HepG2 (cell line): ENCODE results near the gene SERINC5. TPM values are rescaled to one million over a fixed set of nuclear protein-coding genes. Genes with fewer than 3 reads are reported as not detected.

ENCODE experiments used
- ATAC-seq: fragments of 200-7000 bp; cut with Tn5 transposase; 3 replicates; pipeline ENCODE4 v1.9.1; 2020; ENCODE audit warnings: mild to moderate bottlenecking, moderate library complexity
- BruUV-seq: library from RNA; stranded (reverse); fragments of 400-500 nt; replicated peaks from 2 replicates; lab custom pipeline; 2021; lab: Mats Ljungman, UMichigan
- CTCF ChIA-PET: fragments of 300-600 bp; formaldehyde crosslinking; extraction: SDS; loops from one replicate; lab custom pipeline; 2021; ENCODE audit warnings: low total read pairs, inconsistent platforms, low intra/inter-chr PET ratio; lab: Yijun Ruan, JAX
- POLR2A ChIA-PET: fragments of 350-600 bp; sonication (Branson Sonifier 250); formaldehyde crosslinking; loops from one replicate; lab custom pipeline; 2020; ENCODE audit warnings: antibody characterized with exemption, inconsistent platforms; lab: Yijun Ruan, JAX
- DNase-seq: peaks from one replicate; pipeline ENCODE4 v3.0.0-alpha.2; 2015; ENCODE audit warnings: low spot score
- FAIRE-seq: peaks from 3 replicates; lab custom pipeline; 2011; peaks lifted over from hg19 to GRCh38; lab: Jason Lieb, UNC
- H2AFZ ChIP-seq: one replicate; pipeline ENCODE4 v1.6.1; 2011; ENCODE audit warnings: low read length, inconsistent platforms
- H3K27ac ChIP-seq: fragments of 300-600 bp; 3 replicates; pipeline ENCODE4 v1.8.0; 2011; ENCODE audit warnings: mixed run types, mild to moderate bottlenecking, mixed read lengths, low read length, inconsistent platforms; ENCODE audit not compliant: insufficient read depth; ENCODE audit errors: extremely low read length
- H3K27me3 ChIP-seq, 2 experiments: fragments of 200-600 bp in 1 of 2; 2 replicates in 1 of 2; 3 replicates in 1 of 2; pipeline versions ENCODE4 v1.6.0 to v1.8.0; 2011; ENCODE audit warnings: low read length in 2 of 2, mild to moderate bottlenecking in 2 of 2, moderate library complexity in 2 of 2, inconsistent platforms in 1 of 2; ENCODE audit not compliant: insufficient read depth in 2 of 2, control insufficient read depth in 1 of 2
- H3K36me3 ChIP-seq, 2 experiments: fragments of 200-600 bp in 1 of 2; replicated peaks in 1 of 2; 2 replicates in 1 of 2; 3 replicates in 1 of 2; pipeline versions ENCODE4 v1.5.1 to v1.8.0; 2011; ENCODE audit warnings: low read length in 2 of 2, inconsistent platforms in 1 of 2; ENCODE audit not compliant: insufficient read depth in 2 of 2, control insufficient read depth in 1 of 2
- H3K4me1 ChIP-seq: 2 replicates; pipeline ENCODE4 v1.5.1; 2012; ENCODE audit warnings: low read length, inconsistent platforms; ENCODE audit not compliant: insufficient read depth
- H3K4me2 ChIP-seq: 2 replicates; pipeline ENCODE4 v1.6.0; 2011; ENCODE audit warnings: low read depth, low read length, inconsistent platforms
- H3K4me3 ChIP-seq, 3 experiments: fragments of 200-600 bp in 1 of 3; sonication (generic), shearing (Covaris generic) in 1 of 3; replicated peaks in 1 of 3; 2 replicates each; pipeline ENCODE4 v1.5.1; 2011 to 2016; ENCODE audit warnings: low read length in 3 of 3, inconsistent platforms in 2 of 3, low read depth in 2 of 3, mild to moderate bottlenecking in 2 of 3, control low read depth in 1 of 3, mixed read lengths in 1 of 3; ENCODE audit not compliant: insufficient read depth in 1 of 3
- H3K79me2 ChIP-seq: one replicate; pipeline ENCODE4 v1.6.1; 2011; ENCODE audit warnings: low read length, inconsistent platforms; ENCODE audit not compliant: insufficient read depth
- H3K9ac ChIP-seq: 2 replicates; pipeline ENCODE4 v1.6.0; 2011; ENCODE audit warnings: mild to moderate bottlenecking, low read depth, low read length, inconsistent platforms; ENCODE audit not compliant: insufficient read depth
- H3K9me3 ChIP-seq: 2 replicates; pipeline ENCODE4 v1.5.1; 2012; ENCODE audit warnings: mild to moderate bottlenecking, low read length
- H4K20me1 ChIP-seq: 2 replicates; pipeline ENCODE4 v1.6.0; 2011; ENCODE audit warnings: inconsistent platforms, mild to moderate bottlenecking, low read length, moderate library complexity; ENCODE audit not compliant: insufficient read depth
- CREB1 ChIP-seq, 2 experiments: fragments of 450-650 bp in 1 of 2; IDR thresholded peaks; 2 replicates each; pipeline ENCODE4 v1.6.1; 2016 to 2017; ENCODE audit warnings: control low read depth in 1 of 2, mild to moderate bottlenecking in 1 of 2, missing compliant biosample characterization in 1 of 2, missing genetic modification characterization in 1 of 2
- FOXK1 ChIP-seq: sonication (generic); formaldehyde crosslinking; IDR thresholded peaks from 2 replicates; pipeline ENCODE4 v1.4.0; 2020; ENCODE audit warnings: low read depth, missing genetic modification reagents, borderline replicate concordance
- FOXK2 ChIP-seq: fragments of 450-650 bp; IDR thresholded peaks from 2 replicates; pipeline ENCODE4 v1.6.1; 2016
- GFI1 ChIP-seq: sonication (generic); formaldehyde crosslinking; IDR thresholded peaks from 2 replicates; pipeline ENCODE4 v1.5.0; 2020; ENCODE audit warnings: missing genetic modification reagents, mild to moderate bottlenecking, borderline replicate concordance
- HMGXB4 ChIP-seq, 2 experiments: sonication (generic) in 1 of 2; formaldehyde crosslinking in 1 of 2; IDR thresholded peaks; 2 replicates each; pipeline versions ENCODE4 v1.4.0 to v1.6.1; 2018 to 2020; ENCODE audit warnings: missing genetic modification reagents in 2 of 2, borderline replicate concordance in 1 of 2, low read depth in 1 of 2, mild to moderate bottlenecking in 1 of 2, missing biosample characterization in 1 of 2
- ONECUT2 ChIP-seq: sonication (generic); formaldehyde crosslinking; IDR thresholded peaks from 2 replicates; pipeline ENCODE4 v1.4.0; 2020; ENCODE audit warnings: missing genetic modification reagents
- RAD21 ChIP-seq: fragments of 450-650 bp; formaldehyde crosslinking; IDR thresholded peaks from 2 replicates; pipeline ENCODE4 v1.5.0; 2020; ENCODE audit warnings: mild to moderate bottlenecking
- SMC3 ChIP-seq: IDR thresholded peaks from 2 replicates; pipeline ENCODE4 v1.6.1; 2011; ENCODE audit warnings: low read length, improper control_type of control experiment
- STAG1 ChIP-seq: sonication (generic); formaldehyde crosslinking; IDR thresholded peaks from 2 replicates; pipeline ENCODE4 v1.4.0; 2020; ENCODE audit warnings: missing genetic modification reagents
- TEAD3 ChIP-seq: optimal IDR thresholded peaks from 2 replicates; pipeline ENCODE3; 2016; ENCODE audit warnings: borderline replicate concordance
- YY1 ChIP-seq: IDR thresholded peaks from 2 replicates; pipeline ENCODE4 v1.6.1; 2011; ENCODE audit warnings: low read length, low read depth, moderate library complexity, mild to moderate bottlenecking; ENCODE audit not compliant: insufficient read depth, insufficient replicate concordance
- ZNF264 ChIP-seq: sonication (generic); formaldehyde crosslinking; IDR thresholded peaks from 2 replicates; pipeline ENCODE4 v1.4.0; 2020; ENCODE audit warnings: missing genetic modification reagents
- ZSCAN29 ChIP-seq: sonication (generic); formaldehyde crosslinking; conservative IDR thresholded peaks from 2 replicates; pipeline ENCODE4 v1.4.0; 2020; ENCODE audit warnings: mild to moderate bottlenecking, missing genetic modification reagents
- WGBS: methylation state at CpG from one replicate; pipeline ENCODE4 v1.1.6; 2017; ENCODE audit warnings: low lambda C conversion rate; 5-methylcytosine and 5-hydroxymethylcytosine counted together
- in situ Hi-C: cut with HindIII; loops from 2 replicates; pipeline ENCODE4 v1.10.0; 2017; ENCODE audit warnings: low pct_unique_long_range_greater_than_20kb; ENCODE audit not compliant: extremely low pct_ligation_motif_present
- intact Hi-C: fragments of 100-400 bp; cut with micrococcal nuclease; formaldehyde crosslinking; loops from one replicate; pipeline ENCODE4 v1.10.0; 2022; ENCODE audit not compliant: unreplicated experiment
- polyA plus RNA-seq, 8 experiments: library from polyadenylated mRNA; depleted of rRNA in 3 of 8; stranded (reverse) in 7 of 8; unstranded in 1 of 8; fragments of >200 nt; fragmentation: Illumina TruSeq in 4 of 8; extraction: Trizol in 4 of 8; gene quantifications; 2 replicates each; pipeline versions ENCODE4 v1.2.1 to v1.2.3, GENCODE V29; 2011 to 2016; ENCODE audit warnings: low read depth in 4 of 8, missing spikeins in 1 of 8, mixed read lengths in 1 of 8; ENCODE audit not compliant: insufficient read depth in 1 of 8
- total RNA-seq, 5 experiments: library from RNA; depleted of rRNA; stranded (reverse); fragments of >200 nt; fragmentation: Illumina TruSeq; extraction: Trizol; gene quantifications; 2 replicates each; pipeline ENCODE4 v1.2.3, GENCODE V29; 2016; ENCODE audit warnings: low read depth in 1 of 5
- TF ChIP-seq, protein P1 (sequence below): sonication (generic); formaldehyde crosslinking; IDR thresholded peaks from 2 replicates; pipeline ENCODE4 v1.5.1; 2020; ENCODE audit warnings: mild to moderate bottlenecking, missing genetic modification reagents, moderate library complexity
- TF ChIP-seq, protein P2 (sequence below): sonication (generic); formaldehyde crosslinking; IDR thresholded peaks from 2 replicates; pipeline ENCODE4 v1.4.0; 2020; ENCODE audit warnings: missing genetic modification reagents, mild to moderate bottlenecking, borderline replicate concordance

Gene SERINC5
- total and polyA plus RNA-seq, 2 of the 13 experiments (the other 11 are each of a cell fraction or from before 2014, with no cell fraction given), result 17.3 to 22.8 TPM

DNA sequence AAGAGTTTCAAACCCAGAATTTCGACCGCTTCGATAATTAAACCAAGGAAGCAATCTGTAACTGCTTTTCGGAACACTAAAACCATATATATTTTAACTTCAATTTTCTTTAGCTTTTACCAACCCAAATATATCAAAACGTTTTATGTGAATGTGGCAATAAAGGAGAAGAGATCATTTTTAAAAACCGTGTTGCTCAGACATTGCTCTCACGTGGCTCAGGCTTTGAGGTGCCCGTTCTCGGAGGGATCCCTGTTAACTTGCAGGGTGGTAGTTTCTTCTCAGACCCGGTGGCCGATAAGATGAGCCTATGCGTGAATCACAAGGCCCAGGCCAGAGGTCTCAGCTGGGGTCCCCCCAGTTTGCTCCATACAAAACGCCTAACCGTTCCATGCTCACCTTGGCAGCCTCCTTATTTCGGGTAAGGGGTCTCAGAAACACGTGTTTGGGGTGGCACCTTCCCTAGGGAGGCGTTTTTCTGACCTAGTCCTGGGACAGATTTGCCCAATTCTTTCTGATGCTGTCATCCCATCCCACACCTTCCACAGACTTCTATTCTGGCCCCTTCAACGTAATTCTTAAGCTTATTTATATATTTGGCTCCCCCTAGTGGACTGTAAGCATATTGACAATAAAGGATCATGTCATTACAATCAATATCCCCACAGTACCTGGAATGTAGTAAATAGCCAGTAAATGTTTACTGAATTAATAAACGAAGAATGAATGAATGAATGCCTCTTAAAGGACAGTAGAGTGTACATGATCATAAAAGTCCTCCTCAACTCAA, 172.6 kb downstream of the SERINC5 start:
- intact Hi-C loops (loop anchor here (1.0 to 10.0 kb wide), 2 partner anchors 118 to 158 kb away; no protein-coding TSS in a partner anchor), in situ Hi-C loops (loop anchor here (5.0 kb wide), 1 partner anchor 206 kb away; no protein-coding TSS in a partner anchor)
- ChIA-PET POLR2A (interaction anchor here (1.8 kb wide), 1 partner anchor 10 kb away, joined by 5 read pairs; no protein-coding TSS in a partner anchor), CTCF (interaction anchor here (1.6 to 1.7 kb wide), 3 partner anchors 158 to 224 kb away, joined by 8 to 11 read pairs (median 10); no protein-coding TSS in a partner anchor)
- 53% methylated on average over 15 of the region's 19 CpGs for WGBS
- Histone ChIP-seq H3K27ac (no peak overlapping the region), H3K79me2 (no peaks in the 10 kb centered on the region), H3K4me3 (no peak overlapping the region), H3K9ac (no peak overlapping the region), H3K9me3 (no peaks in the 10 kb centered on the region), H3K4me1 (peaks cover 23% of the 10 kb centered on the region), H4K20me1 (no peaks in the 10 kb centered on the region), H3K36me3 (no peaks in the 10 kb centered on the region), H3K27me3 (no peaks in the 10 kb centered on the region; a peak in 1 of 5 replicates), H3K4me2 (peak overlapping the region; percentile 18; the same call in 1 of the 2 replicates), H2AFZ (no peak overlapping the region)
- peak; percentile 54 for DNase-seq
- FAIRE-seq, result peak; percentile 66
- BruUV-seq, result no TSS peak
- peak; percentile 78 for ATAC-seq
- TF ChIP-seq FOXK2, result peak; percentile 21; the same call in 1 of the 2 replicates
- no peak for TF ChIP-seq CREB1 (IDR thresholded peaks at IDR 0.05)
- 0 out of 2 replicates have a peak, but pooled peaks have one; percentile 22 for TF ChIP-seq CREB1 (CRISPR knock-in tag; IDR thresholded peaks at IDR 0.05)
- TF ChIP-seq GFI1 (CRISPR knock-in tag), result peak; percentile 20; the same call in 1 of the 2 replicates
- TF ChIP-seq ZNF264, result no peak
- TF ChIP-seq FOXK1 (CRISPR knock-in tag), result 0 out of 2 replicates have a peak, but pooled peaks have one; percentile 42
- TF ChIP-seq, protein P1, sequence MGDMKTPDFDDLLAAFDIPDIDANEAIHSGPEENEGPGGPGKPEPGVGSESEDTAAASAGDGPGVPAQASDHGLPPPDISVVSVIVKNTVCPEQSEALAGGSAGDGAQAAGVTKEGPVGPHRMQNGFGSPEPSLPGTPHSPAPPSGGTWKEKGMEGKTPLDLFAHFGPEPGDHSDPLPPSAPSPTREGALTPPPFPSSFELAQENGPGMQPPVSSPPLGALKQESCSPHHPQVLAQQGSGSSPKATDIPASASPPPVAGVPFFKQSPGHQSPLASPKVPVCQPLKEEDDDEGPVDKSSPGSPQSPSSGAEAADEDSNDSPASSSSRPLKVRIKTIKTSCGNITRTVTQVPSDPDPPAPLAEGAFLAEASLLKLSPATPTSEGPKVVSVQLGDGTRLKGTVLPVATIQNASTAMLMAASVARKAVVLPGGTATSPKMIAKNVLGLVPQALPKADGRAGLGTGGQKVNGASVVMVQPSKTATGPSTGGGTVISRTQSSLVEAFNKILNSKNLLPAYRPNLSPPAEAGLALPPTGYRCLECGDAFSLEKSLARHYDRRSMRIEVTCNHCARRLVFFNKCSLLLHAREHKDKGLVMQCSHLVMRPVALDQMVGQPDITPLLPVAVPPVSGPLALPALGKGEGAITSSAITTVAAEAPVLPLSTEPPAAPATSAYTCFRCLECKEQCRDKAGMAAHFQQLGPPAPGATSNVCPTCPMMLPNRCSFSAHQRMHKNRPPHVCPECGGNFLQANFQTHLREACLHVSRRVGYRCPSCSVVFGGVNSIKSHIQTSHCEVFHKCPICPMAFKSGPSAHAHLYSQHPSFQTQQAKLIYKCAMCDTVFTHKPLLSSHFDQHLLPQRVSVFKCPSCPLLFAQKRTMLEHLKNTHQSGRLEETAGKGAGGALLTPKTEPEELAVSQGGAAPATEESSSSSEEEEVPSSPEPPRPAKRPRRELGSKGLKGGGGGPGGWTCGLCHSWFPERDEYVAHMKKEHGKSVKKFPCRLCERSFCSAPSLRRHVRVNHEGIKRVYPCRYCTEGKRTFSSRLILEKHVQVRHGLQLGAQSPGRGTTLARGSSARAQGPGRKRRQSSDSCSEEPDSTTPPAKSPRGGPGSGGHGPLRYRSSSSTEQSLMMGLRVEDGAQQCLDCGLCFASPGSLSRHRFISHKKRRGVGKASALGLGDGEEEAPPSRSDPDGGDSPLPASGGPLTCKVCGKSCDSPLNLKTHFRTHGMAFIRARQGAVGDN (CRISPR knock-in tag), result 0 out of 2 replicates have a peak, but pooled peaks have one; percentile 4
- TF ChIP-seq TEAD3 (CRISPR knock-in tag), result peak; percentile 26
- TF ChIP-seq SMC3, result peak; percentile 64
- peak; percentile 46; the same call in 1 of the 2 replicates for TF ChIP-seq ONECUT2
- TF ChIP-seq RAD21 (CRISPR knock-in tag), result peak; percentile 53; the same call in 1 of the 2 replicates
- TF ChIP-seq HMGXB4 (CRISPR knock-in tag; IDR thresholded peaks at IDR 0.05; ENCODE audit: borderline replicate concordance in 1 of 2, low read depth in 1 of 2), result peak in 1 of 2 experiments; percentile 35; a peak in 1 of 4 replicates
- TF ChIP-seq, protein P2, sequence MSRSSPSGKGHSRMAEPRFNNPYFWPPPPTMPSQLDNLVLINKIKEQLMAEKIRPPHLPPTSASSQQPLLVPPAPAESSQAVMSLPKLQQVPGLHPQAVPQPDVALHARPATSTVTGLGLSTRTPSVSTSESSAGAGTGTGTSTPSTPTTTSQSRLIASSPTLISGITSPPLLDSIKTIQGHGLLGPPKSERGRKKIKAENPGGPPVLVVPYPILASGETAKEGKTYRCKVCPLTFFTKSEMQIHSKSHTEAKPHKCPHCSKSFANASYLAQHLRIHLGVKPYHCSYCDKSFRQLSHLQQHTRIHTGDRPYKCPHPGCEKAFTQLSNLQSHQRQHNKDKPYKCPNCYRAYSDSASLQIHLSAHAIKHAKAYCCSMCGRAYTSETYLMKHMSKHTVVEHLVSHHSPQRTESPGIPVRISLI (CRISPR knock-in tag), result no peak
- no peak for TF ChIP-seq ZSCAN29
- TF ChIP-seq YY1, result no peak
- peak; percentile 83 for TF ChIP-seq STAG1 (CRISPR knock-in tag)
